Transverse colon (tissue), 4 donors: ENCODE results near the gene CP.

Experiments used
- CTCF ChIP-seq, 5 experiments: fragments of 200-600 bp in 3 of 5; fragments of 450-650 bp in 2 of 5; sonication (generic) in 3 of 5; IDR thresholded peaks; 1 replicate in 2 of 5; 2 replicates in 3 of 5; pipeline ENCODE4 v1.5.1; 2016 to 2017; ENCODE audit warnings: antibody characterized with exemption in 5 of 5, inconsistent platforms in 3 of 5, mild to moderate bottlenecking in 2 of 5, moderate library complexity in 1 of 5
- POLR2AphosphoS5 ChIP-seq, 3 donors: sonication (generic); formaldehyde crosslinking; IDR thresholded peaks; one replicate each; pipeline ENCODE4 v1.6.1; 2016; ENCODE audit warnings: antibody characterized with exemption in 3 of 3

- TF ChIP-seq CTCF (IDR thresholded peaks at IDR 0.05) = no peak
- TF ChIP-seq POLR2AphosphoS5 (IDR thresholded peaks at IDR 0.05) = no peak
Observed at GRCh38 chr3:149267565-149267964, 45.9 kb upstream of the CP start.
